GM18951 (cell line): ENCODE results near the gene DIP2A.

Source experiments
- POLR2A ChIP-seq: IDR thresholded peaks from 4 replicates; pipeline ENCODE4 v1.6.1; 2011; ENCODE audit warnings: mild to moderate bottlenecking; ENCODE audit not compliant: insufficient read length, insufficient read depth; ENCODE audit errors: extremely low read depth
- in situ Hi-C: fragments of 300-500 bp; cut with MboI; formaldehyde crosslinking; loops from one replicate; pipeline ENCODE4 v1.12.0; 2022; ENCODE audit warnings: low sequenced_read_pairs, mixed read lengths, inconsistent platforms; ENCODE audit not compliant: unreplicated experiment

Gene DIP2A

GRCh38 chr21:46549650-46550049, 91.0 kb downstream of the DIP2A start:
- in situ Hi-C loops, result no loop called here
- TF ChIP-seq POLR2A, result no peak

GRCh38 chr21:46550116-46550941, 91.6 kb downstream of the DIP2A start:
- in situ Hi-C loops, result no loop called here

GRCh38 chr21:46551636-46552241, 93.0 kb downstream of the DIP2A start:
- no peak for TF ChIP-seq POLR2A
- in situ Hi-C loops, result no loop called here

More at GRCh38 chr21:46550116-46550941, 91.6 kb downstream of the DIP2A start:
- no peak for TF ChIP-seq POLR2A

- in situ Hi-C loops, result no loop called here
- TF ChIP-seq POLR2A, result no peak
Measured at GRCh38 chr21:46552274-46552673, 93.6 kb downstream of the DIP2A start.

- TF ChIP-seq POLR2A, result no peak
- in situ Hi-C loops, result no loop called here
Measured at GRCh38 chr21:46552865-46553379, 94.2 kb downstream of the DIP2A start.

- no peak for TF ChIP-seq POLR2A
- in situ Hi-C loops, result no loop called here
Measured at GRCh38 chr21:46553993-46554392, 95.3 kb downstream of the DIP2A start.

GRCh38 chr21:46554431-46555224, 95.9 kb downstream of the DIP2A start:
- TF ChIP-seq POLR2A, result no peak
- in situ Hi-C loops, result no loop called here

GRCh38 chr21:46555225-46555617, 96.5 kb downstream of the DIP2A start:
- no peak for TF ChIP-seq POLR2A
- in situ Hi-C loops, result no loop called here

- no peak for TF ChIP-seq POLR2A
- in situ Hi-C loops, result no loop called here
Measured at GRCh38 chr21:46555678-46556077, 97.0 kb downstream of the DIP2A start.

- TF ChIP-seq POLR2A, result no peak
- in situ Hi-C loops, result no loop called here
Measured at GRCh38 chr21:46556802-46557201, 98.1 kb downstream of the DIP2A start.

GRCh38 chr21:46557469-46557868, 98.8 kb downstream of the DIP2A start:
- in situ Hi-C loops, result no loop called here
- TF ChIP-seq POLR2A, result no peak

GRCh38 chr21:46557919-46558392, 99.3 kb downstream of the DIP2A start:
- TF ChIP-seq POLR2A, result no peak
- in situ Hi-C loops, result no loop called here
